T1000 (cell line): ENCODE results near the gene DAG1.

Source experiments
- DNase-seq: peaks from one replicate; lab custom pipeline; 2025; ENCODE audit warnings: mixed read lengths; lab: John Stamatoyannopoulos, UW

DAG1 gene

DNA sequence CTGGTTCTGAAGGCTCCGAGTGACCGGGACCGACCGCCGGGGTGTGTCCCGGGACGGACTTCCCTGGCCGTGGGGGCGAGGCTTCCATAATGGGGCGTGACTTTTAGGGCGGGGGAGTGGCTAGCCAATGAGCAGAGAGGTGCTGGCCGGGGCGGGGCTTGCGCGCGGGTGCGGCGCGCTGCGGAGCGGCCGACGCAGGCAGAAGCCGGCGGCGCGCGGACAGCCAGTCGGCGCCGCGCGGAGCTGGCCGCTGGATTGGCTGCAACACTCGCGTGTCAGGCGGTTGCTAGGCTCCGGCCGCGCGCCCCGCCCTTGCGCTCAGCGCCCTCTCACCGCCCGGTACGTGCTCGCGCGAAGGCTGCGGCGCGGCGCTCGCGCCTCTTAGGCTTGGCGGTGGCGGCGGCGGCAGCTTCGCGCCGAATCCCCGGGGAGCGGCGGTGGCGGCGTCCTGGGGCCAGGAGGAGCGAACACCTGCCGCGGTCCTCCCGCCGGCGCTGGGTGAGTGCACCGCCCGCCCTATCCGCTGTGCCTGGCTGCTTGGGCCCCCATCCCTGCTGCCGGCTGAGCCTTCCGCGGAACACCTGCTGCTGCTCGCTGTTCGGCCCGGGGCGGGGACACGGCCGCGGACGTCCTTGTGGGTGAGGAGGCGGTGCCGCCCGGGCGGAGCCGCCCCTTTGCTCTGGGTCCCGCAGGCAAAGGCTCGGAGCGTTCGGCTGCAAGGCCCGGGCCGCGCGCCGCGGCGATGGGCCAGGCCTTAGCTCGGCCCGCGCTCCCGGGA lies at the start of gene DAG1:
DAG1 (plus strand) TSS at position 332 of the 778 bp plus-strand sequence. CDS start 40,268 bp downstream, outside the sequence.
- DNase-seq, result peak; percentile 96

GRCh38 chr3:49421890-49422378 lies 48.1 kb upstream of the DAG1 start:
- DNase-seq, result no peak

DNA sequence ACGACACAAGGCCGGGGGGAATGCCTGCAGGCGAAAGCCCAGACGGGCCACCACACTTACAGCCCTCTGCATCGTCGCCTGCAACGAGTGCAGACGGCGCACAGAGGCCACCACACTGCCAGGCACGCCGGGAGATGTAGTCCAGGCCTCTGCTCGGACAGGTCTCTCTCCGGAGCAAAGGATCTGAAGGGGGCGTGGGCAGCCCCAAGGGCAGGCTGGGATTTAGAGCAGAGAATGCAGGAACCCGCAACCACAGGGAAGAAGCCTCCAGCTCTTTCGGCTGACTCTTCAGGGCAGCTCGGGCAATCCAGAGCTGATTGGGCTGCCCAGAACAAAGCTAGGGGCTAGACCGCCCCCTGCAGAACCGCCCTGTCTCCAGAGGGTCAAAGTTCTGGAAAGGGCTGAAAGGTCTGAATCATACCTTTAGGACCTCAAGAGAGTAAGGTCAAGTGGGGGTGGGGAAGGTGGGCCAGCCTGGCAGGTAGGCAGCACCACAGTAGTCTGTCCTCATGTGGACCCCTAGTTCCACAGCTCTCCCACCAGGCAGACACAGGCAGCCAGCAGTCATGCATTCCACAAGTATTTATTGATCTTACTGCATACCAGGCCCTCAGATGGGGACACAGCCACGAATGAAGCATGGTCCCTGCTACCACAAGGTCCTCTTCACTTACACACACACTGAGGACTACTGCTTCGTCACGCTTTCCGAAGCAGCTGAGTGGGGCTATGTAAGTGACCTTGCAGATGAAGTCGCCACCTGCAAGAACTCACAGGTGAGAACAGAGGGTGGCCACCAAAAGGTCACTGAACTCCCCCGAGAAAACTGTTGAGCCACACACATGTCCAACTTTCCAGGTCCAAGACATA lies 47.5 kb upstream of the DAG1 start, which contains the start of gene AMT:
AMT (minus strand) TSS at position 95 of the 870 bp plus-strand sequence; CDS start at position 72, 23 bp downstream.
- DNase-seq, result no peak

DNA sequence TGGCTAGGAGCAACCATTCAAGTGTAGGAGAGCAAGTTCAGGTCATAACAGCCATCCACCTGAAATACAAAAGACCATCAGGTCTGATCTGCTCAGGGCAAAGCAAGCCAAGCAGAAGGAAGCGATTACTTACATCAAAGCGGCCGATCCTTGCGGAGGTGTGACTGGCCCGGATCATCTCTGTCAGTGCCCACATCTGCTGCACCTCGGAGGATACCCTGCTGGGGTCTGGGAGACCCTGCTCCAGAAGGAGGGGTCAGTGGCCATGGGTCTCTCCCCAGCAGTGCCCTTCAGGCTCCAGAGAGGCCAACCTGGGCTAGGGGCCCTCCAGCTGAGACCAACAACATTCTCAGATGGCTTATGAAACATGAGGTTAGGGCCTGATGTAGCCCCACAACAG lies 45.3 kb upstream of the DAG1 start:
- no peak for DNase-seq

DNA sequence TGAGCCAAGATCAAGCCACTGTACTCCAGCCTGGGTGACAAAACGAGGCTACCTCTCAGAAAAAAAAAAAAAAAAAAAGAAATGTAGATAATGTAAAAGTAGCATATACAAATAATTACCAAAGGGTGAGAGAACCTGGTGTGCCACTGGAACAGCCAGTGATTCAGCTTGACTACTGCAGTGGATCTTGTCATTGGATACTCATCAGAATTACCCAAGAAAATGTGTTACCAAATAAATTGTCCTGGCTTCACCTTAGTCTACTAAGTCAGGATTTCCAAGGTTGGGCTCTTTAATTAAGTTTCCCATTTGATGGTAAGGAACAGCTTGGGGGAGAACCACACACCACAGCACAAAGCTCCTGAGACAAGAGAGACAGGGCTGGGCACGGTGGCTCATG lies 42.5 kb upstream of the DAG1 start:
- no peak for DNase-seq

DNA sequence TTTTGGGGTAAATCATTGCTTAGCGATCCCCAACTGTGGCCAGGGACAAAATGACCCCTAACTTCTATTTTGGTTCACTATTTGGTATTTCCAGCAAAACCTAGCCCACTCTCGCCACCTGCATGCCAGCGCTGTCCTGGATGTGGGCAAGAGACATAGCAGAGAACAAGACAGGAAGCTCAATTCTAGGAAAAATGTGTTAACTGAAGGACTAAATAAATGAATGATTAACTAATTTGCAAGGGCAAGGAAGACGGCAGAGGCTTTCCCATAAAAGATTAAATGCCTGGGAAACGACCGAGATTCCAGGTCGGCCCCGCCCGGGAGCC lies 41.4 kb upstream of the DAG1 start:
- DNase-seq, result no peak

- no peak for DNase-seq
These were observed 35.3 kb upstream of the DAG1 start for GRCh38 chr3:49434731-49435130.

- DNase-seq, result no peak
These were observed 24.7 kb upstream of the DAG1 start for GRCh38 chr3:49445391-49445790.

DNA sequence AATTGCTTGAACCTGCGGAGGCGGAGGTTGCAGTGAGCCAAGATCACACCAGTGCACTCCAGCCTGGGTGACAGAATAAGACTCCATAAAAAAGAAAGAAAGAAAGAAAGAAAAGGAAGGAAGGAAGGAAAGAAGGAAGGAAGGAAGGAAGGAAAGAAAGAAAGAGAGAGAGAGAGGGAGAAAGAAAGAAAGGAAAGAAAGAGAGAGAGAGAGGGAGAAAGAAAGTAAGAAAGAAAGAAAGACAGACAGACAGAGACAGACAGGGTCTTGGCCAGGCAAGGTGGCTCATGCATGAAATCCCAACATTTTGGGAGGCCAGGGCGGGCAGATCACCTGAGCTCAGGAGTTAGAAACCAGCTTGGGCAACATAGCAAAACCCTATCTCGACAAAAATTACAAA lies 16.4 kb upstream of the DAG1 start:
- no peak for DNase-seq

- no peak for DNase-seq
These were observed 15.6 kb upstream of the DAG1 start for GRCh38 chr3:49454458-49454857.

- DNase-seq, result no peak
These were observed 15.0 kb upstream of the DAG1 start for GRCh38 chr3:49454898-49455681.

DNA sequence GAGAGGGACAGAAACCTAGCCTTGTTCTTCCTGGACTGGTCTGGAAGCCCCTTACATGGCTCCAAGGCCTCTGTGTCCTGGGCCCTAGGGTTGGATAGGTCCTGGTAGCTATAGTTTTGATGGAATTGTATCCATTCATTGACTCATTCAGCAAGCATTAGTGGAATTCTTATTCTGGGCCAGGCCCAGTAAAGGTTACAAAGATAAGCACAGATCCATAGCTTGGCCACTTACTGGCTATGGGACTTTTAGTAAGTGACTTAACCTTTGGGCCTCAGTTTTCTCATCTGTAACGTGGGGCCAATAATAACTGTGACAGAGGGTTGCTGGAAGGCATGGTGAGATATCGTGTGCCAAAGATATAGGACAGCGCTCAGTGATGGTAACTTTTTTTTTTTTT lies 13.6 kb upstream of the DAG1 start:
- DNase-seq, result no peak

DNA sequence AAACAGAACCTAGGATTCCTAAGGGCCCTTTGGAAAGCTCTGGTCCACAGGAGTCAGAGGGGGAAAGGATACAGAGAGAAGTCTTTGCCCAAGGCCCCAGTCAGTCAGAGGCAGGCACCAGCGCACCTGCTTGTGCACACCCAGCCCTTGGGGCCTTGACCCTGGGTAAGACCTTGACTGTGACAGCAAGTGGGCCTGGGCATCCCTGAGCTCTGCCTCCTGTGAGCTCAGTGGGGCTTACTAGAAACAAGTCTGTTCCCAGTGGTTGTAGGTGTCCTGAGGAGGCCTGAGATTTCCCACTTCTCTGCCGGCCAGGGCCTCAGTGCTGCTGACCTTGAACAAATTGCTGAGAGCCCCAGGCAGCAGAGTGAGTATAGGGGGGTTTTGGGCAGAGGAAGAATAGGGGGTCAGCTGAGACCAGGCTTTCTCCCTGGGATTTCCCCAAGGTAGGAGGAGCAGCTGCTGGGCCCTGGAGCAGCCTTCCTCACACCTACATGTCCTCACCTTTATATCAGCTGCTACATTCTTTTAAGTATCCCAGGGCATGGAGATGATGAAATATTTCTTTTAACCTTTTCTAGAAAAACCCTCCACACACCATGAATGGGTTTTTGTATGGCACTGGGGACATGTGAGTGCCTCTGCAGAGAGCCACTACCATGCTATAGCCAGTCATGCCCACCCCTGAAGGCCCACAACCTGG lies 9.7 kb upstream of the DAG1 start:
- DNase-seq, result no peak

DNA sequence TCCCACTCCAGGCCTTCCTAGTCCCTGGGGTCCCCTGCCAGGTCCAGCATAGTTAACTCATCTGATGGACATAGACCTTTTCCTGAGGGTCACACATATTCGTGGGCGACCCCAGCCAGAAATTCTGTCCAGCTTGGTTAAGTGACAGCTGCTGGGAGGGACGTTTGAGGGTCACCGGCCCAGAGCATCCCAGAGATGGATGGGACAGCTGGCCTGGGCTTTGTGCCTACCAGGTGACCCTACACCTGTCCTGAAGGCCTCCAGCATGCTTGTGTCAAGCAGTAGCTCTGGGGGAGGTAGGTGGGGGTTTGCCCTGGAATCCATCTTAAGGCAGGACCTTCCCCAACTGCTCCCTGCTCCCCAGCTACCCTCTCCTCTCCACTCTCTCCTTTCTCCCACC lies 9.1 kb upstream of the DAG1 start:
- DNase-seq, result no peak

DNA sequence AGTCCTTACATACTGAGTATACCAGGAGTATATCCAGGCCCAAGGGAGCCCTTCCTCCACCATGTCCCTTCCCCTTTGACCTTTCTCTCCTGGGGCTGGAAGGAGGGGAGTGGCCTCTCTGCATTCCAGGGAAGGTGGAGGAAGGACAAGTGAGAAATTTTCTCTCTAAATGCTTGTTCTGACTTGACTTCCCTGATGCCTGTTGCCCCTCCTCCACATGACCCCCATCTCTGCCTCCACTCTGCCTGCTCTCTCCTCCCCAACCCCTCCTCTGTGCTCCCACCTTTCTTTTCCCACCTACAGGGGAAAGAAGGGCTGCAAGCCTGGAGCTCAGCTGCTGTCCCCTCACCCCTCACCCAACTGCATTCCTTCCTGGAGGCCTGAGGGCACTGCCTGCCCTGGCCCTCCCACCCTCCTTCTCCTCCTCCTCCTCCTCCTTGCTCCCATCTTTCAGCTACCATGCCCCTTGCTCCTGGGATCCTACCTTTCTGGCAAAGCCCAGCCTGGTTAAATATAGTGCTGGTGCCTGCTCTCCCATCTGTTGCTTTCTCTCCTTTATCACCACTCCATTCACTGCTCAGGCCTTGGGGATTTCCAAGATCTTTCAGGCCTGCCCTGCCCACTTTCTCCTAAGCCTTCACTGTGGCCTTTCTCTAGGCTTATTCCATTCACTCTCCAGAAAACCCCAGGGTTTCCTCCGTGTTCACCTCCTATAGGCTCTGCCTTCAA lies 8.5 kb upstream of the DAG1 start:
- no peak for DNase-seq

GRCh38 chr3:49462222-49462621 lies 7.8 kb upstream of the DAG1 start:
- DNase-seq, result peak; percentile 50

DNA sequence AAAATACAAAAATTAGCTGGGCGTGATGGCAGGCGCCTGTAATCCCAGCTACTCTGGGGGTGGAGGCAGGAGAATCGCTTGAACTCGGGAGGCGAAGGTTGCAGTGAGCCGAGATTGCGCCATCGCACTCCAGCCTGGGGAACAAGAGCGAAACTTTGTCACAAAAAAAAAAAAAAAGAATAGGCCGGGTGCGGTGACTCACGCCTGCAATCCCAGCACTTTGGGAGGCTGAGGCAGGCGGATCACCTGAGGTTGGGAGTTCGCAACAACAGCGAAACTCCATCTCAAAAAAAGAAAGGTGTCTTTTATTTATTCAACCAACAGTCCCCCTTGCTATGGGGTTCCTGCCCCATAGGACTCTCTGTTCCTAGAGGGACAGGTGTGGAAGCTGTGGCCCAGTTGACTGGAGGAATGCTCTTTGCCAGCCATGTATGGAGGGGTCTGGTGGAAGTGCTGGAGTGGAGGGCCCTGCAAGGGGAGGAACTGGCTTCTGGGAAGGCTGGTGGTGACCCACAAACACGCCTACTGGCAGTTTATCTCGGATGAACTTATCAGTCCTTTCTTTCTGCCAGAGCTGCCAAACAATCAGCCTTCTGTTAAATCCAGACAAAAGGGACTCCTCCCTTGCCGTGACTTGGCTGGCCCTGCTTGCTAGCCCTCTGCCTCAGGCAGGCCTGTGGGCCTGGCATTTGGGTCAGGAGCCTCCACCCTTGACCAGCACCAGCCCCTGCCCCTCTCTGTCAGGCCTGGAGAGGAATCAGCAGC lies 4.6 kb upstream of the DAG1 start:
- DNase-seq, result no peak

- no peak for DNase-seq
These were observed 4.0 kb upstream of the DAG1 start for GRCh38 chr3:49466085-49466484.

- peak; percentile 75 for DNase-seq
These were observed 781 bp upstream of the DAG1 start for GRCh38 chr3:49469037-49469935.
